Keratinocyte (primary cell): Measurements from ENCODE around the gene FNTB. TPM values are rescaled to one million over a fixed set of nuclear protein-coding genes. Genes with fewer than 3 reads are reported as not detected.

Experiments
- DNase-seq: peaks from one replicate; pipeline ENCODE4 v3.0.0-alpha.2; 2011; ENCODE audit warnings: low read depth, missing footprints, low spot score
- FAIRE-seq: peaks from 2 replicates; lab custom pipeline; 2011; peaks lifted over from hg19 to GRCh38; lab: Jason Lieb, UNC
- H2AFZ ChIP-seq: 2 replicates; pipeline ENCODE4 v1.6.0; 2012; ENCODE audit warnings: low read length, control low read depth, inconsistent platforms; ENCODE audit not compliant: control insufficient read depth
- H3K27ac ChIP-seq: 2 replicates; pipeline ENCODE4 v1.5.1; 2011; ENCODE audit warnings: low read length; ENCODE audit not compliant: control insufficient read depth, insufficient read depth
- H3K27me3 ChIP-seq: 3 replicates; pipeline ENCODE4 v1.6.0; 2011; ENCODE audit warnings: low read length; ENCODE audit not compliant: control insufficient read depth, insufficient read depth; ENCODE audit errors: extremely low read depth
- H3K36me3 ChIP-seq, 2 experiments: 2 replicates in 1 of 2; 3 replicates in 1 of 2; pipeline ENCODE4 v1.5.1; 2011; ENCODE audit warnings: low read length in 2 of 2, mild to moderate bottlenecking in 1 of 2; ENCODE audit not compliant: control insufficient read depth in 2 of 2, insufficient read depth in 2 of 2; ENCODE audit errors: extremely low read depth in 1 of 2
- H3K4me1 ChIP-seq: 3 replicates; pipeline ENCODE4 v1.5.1; 2011; ENCODE audit warnings: low read length; ENCODE audit not compliant: control insufficient read depth, insufficient read depth; ENCODE audit errors: extremely low read depth
- H3K4me2 ChIP-seq: 3 replicates; pipeline ENCODE4 v1.6.0; 2011; ENCODE audit warnings: low read depth, low read length; ENCODE audit not compliant: control insufficient read depth, insufficient read depth; ENCODE audit errors: extremely low read depth
- H3K4me3 ChIP-seq, 3 experiments: fragments of 200-600 bp in 1 of 3; sonication (generic) in 1 of 3; 2 replicates in 2 of 3; 3 replicates in 1 of 3; pipeline ENCODE4 v1.5.1; 2011 to 2016; ENCODE audit warnings: low read length in 3 of 3, mild to moderate bottlenecking in 3 of 3, control low read depth in 2 of 3, inconsistent platforms in 1 of 3, low read depth in 1 of 3, mixed read lengths in 1 of 3, mixed run types in 1 of 3, moderate library complexity in 1 of 3; ENCODE audit not compliant: control insufficient read depth in 2 of 3, insufficient read depth in 2 of 3; ENCODE audit errors: extremely low read depth in 1 of 3
- H3K79me2 ChIP-seq: 2 replicates; pipeline ENCODE4 v1.6.0; 2012; ENCODE audit warnings: low read length; ENCODE audit not compliant: control insufficient read depth, insufficient read depth
- H3K9ac ChIP-seq: 3 replicates; pipeline ENCODE4 v1.6.0; 2011; ENCODE audit warnings: low read length; ENCODE audit not compliant: control insufficient read depth, insufficient read depth; ENCODE audit errors: extremely low read depth
- H3K9me1 ChIP-seq: 3 replicates; pipeline ENCODE4 v1.6.0; 2011; ENCODE audit warnings: low read length; ENCODE audit not compliant: control insufficient read depth, insufficient read depth; ENCODE audit errors: extremely low read depth
- H3K9me3 ChIP-seq: 2 replicates; pipeline ENCODE4 v1.5.1; 2012; ENCODE audit warnings: low read depth, low read length; ENCODE audit not compliant: control insufficient read depth
- H4K20me1 ChIP-seq: 3 replicates; pipeline ENCODE4 v1.6.0; 2011; ENCODE audit warnings: low read length; ENCODE audit not compliant: control insufficient read depth, insufficient read depth; ENCODE audit errors: extremely low read depth
- EZH2 ChIP-seq: IDR thresholded peaks from one replicate; pipeline ENCODE4 v1.6.1; 2012; ENCODE audit warnings: inconsistent platforms, mild to moderate bottlenecking, low read length, moderate library complexity
- dilution Hi-C: fragments of 300-500 bp; cut with MboI; formaldehyde crosslinking; loops from one replicate; pipeline ENCODE4 v1.7.0; 2020; ENCODE audit warnings: low sequenced_read_pairs; ENCODE audit not compliant: extremely low pct_ligation_motif_present
- polyA plus RNA-seq, 5 experiments: library from polyadenylated mRNA; depleted of rRNA in 3 of 5; stranded (reverse) in 3 of 5; stranded (forward) in 1 of 5; unstranded in 1 of 5; fragments of >200 nt; gene quantifications; 1 replicate in 1 of 5; 2 replicates in 3 of 5; 3 replicates in 1 of 5; pipeline versions ENCODE4 v1.2.1 to v1.2.3, GENCODE V29; 2011 to 2012; ENCODE audit warnings: missing spikeins in 2 of 5, low read depth in 1 of 5, low replicate concordance in 1 of 5
- TF ChIP-seq, protein P1 (sequence below), 3 experiments: IDR thresholded peaks in 1 of 3; conservative IDR thresholded peaks in 1 of 3; optimal IDR thresholded peaks in 1 of 3; 2 replicates in 2 of 3; 3 replicates in 1 of 3; pipeline versions ENCODE3 to v1.5.1; 2011; ENCODE audit warnings: low read length in 3 of 3, mild to moderate bottlenecking in 3 of 3, moderate library complexity in 2 of 3, control low read depth in 1 of 3, inconsistent platforms in 1 of 3; ENCODE audit not compliant: insufficient read depth in 2 of 3; ENCODE audit errors: extremely low read depth in 1 of 3

FNTB gene
- polyA plus RNA-seq, 1 donor (not counting 4 experiments of a cell fraction or from before 2014, with no cell fraction given): 10.1 TPM

DNA sequence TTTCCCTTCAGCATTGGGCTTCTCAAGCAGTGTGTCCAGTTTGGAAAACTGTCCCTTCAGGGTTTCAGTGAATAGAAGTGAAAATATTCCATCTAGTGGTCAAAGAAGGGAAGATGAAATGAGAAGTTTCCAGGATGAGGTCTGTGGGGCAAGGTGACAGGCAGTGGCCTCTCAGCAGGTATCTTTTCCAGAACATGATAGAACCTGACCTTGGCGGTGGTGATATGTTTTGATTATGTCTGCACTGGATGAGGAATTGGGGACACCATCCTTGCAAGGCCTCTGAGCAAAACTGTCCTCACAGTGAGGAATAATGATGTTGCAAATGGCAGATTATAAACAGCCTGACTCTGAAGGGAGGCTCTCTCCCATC is 48.9 kb upstream of the FNTB start:
- DNase-seq (no peak), FAIRE-seq (no peak)
- Histone ChIP-seq H3K4me3 (no peak overlapping the region), H3K9ac (no peak overlapping the region), H3K27me3 (no peaks in the 10 kb centered on the region), H3K36me3 (peaks cover 3 to 11% of the 10 kb centered on the region in 2 experiments), H3K4me2 (no peak overlapping the region), H3K27ac (no peak overlapping the region), H3K4me1 (peaks cover 10% of the 10 kb centered on the region), H3K79me2 (peaks cover 4% of the 10 kb centered on the region), H3K9me1 (no peaks in the 10 kb centered on the region), H4K20me1 (no peaks in the 10 kb centered on the region), H2AFZ (no peak overlapping the region), H3K9me3 (no peaks in the 10 kb centered on the region)
- TF ChIP-seq, protein P1, sequence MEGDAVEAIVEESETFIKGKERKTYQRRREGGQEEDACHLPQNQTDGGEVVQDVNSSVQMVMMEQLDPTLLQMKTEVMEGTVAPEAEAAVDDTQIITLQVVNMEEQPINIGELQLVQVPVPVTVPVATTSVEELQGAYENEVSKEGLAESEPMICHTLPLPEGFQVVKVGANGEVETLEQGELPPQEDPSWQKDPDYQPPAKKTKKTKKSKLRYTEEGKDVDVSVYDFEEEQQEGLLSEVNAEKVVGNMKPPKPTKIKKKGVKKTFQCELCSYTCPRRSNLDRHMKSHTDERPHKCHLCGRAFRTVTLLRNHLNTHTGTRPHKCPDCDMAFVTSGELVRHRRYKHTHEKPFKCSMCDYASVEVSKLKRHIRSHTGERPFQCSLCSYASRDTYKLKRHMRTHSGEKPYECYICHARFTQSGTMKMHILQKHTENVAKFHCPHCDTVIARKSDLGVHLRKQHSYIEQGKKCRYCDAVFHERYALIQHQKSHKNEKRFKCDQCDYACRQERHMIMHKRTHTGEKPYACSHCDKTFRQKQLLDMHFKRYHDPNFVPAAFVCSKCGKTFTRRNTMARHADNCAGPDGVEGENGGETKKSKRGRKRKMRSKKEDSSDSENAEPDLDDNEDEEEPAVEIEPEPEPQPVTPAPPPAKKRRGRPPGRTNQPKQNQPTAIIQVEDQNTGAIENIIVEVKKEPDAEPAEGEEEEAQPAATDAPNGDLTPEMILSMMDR (optimal IDR thresholded peaks at IDR 0.05 in 1 of 3, IDR thresholded peaks at IDR 0.05 in 1 of 3, conservative IDR thresholded peaks at IDR 0.05 in 1 of 3; ENCODE audit: extremely low read depth in 1 of 3, insufficient read depth in 2 of 3, low read length in 3 of 3): peak in 2 of 3 experiments; percentile 10 to 20
- TF ChIP-seq EZH2: no peak
- dilution Hi-C loops: no loop called here

DNA sequence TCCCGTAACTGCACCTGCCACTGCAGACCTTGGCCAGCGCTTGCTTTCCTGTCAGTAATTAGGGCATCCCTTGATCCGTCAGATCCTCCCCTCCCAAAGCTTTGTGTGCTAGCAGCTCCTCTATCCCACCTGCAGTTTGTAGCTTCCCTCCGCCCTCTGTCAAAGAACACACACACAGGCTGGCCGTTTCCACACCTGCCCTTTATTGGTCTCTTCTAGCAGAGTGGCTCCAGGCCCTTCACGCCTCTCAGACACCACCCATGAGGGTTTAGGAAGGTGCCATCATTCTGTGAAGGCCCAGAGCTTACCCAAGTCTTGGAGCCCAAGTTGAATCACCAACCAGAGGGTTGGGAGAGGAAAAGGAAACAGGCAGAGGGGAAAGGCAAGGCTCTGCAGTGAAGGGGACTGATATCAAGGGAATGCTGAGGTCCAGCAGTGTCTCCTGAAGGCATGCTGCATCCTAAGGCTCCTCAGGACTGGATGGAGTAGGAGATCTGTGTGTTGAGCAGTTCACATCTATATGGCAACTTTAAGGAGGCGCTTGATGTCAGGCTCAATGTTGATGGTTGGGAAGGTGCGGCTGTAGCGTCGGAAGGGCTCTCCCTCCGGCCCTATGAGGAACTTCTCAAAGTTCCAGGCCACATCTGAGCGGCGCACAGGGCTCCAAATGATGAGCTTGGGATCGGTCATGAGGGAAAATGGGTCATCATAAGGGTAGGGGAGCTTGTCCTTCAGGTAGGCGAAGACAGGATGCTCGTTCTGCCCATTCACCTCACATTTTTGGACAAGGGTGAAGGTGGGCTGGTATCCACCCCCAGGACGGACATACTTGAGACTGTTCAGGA is 47.5 kb upstream of the FNTB start:
- dilution Hi-C loops: no loop called here
- H3K9ac ChIP-seq: no peak overlapping the region
- no peak for FAIRE-seq

More for the DNA sequence above, 47.5 kb upstream of the FNTB start:
- Histone ChIP-seq H3K4me2 (no peak overlapping the region), H2AFZ (no peak overlapping the region), H4K20me1 (no peaks in the 10 kb centered on the region), H3K4me1 (peaks cover 16% of the 10 kb centered on the region), H3K9me1 (no peaks in the 10 kb centered on the region), H3K27ac (no peak overlapping the region), H3K4me3 (no peak overlapping the region), H3K27me3 (no peaks in the 10 kb centered on the region), H3K36me3 (peaks cover 0 to 16% of the 10 kb centered on the region in 2 experiments), H3K79me2 (peaks cover 4% of the 10 kb centered on the region), H3K9me3 (no peaks in the 10 kb centered on the region)
- DNase-seq: no peak
- no peak for TF ChIP-seq EZH2
- TF ChIP-seq, protein P1 (optimal IDR thresholded peaks at IDR 0.05 in 1 of 3, IDR thresholded peaks at IDR 0.05 in 1 of 3, conservative IDR thresholded peaks at IDR 0.05 in 1 of 3; ENCODE audit: extremely low read depth in 1 of 3, insufficient read depth in 2 of 3, low read length in 3 of 3): no peak
